Endothelial cell of umbilical vein (primary cell): ENCODE results near the gene ADAMTSL3.

Experiments
- EZH2 ChIP-seq: IDR thresholded peaks from 2 replicates; pipeline ENCODE4 v1.6.1; 2012; ENCODE audit warnings: borderline replicate concordance, low read depth, mild to moderate bottlenecking, moderate library complexity, low read length, inconsistent platforms; ENCODE audit not compliant: severe bottlenecking
- POLR2A ChIP-seq: IDR thresholded peaks from 2 replicates; pipeline ENCODE4 v1.6.1; 2012; ENCODE audit warnings: low read depth, mild to moderate bottlenecking, control low read depth, low read length
- POLR2AphosphoS5 ChIP-seq: IDR thresholded peaks from 2 replicates; pipeline ENCODE4 v1.6.1; 2012; ENCODE audit warnings: low read depth, mild to moderate bottlenecking, control low read depth, low read length, moderate library complexity; ENCODE audit not compliant: insufficient read depth

DNA sequence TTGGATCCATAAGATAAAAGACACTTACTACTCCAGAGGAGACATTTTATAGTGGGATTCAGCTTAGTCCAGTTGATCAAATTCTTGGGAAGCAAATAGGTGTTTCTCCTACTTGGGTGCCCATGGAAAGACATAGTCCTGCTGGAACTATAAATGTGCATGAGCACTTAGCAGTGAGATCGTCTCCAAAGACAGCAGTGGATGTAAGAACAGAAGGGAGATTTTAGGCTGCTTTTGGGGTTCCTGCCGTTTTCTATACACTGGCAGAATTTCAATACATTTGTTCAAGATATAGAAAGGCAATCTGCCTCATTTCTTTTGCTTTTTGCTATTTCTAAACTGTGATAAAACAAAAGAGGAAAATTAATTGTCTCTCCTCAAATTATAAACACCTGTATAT, 234.0 kb downstream of the ADAMTSL3 start:
- no peak for TF ChIP-seq EZH2
- no peak for TF ChIP-seq POLR2AphosphoS5
- no peak for TF ChIP-seq POLR2A
